ENCODE results near the gene LAMB1. TPM values are rescaled to one million over a fixed set of nuclear protein-coding genes. Genes with fewer than 3 reads are reported as not detected.
"Not testable (repeated sequence)": the region's sequence is repeated elsewhere in the genome, so short reads cannot be mapped to it uniquely, and the experiment has no call there.

The LAMB1 gene
- polyA plus RNA-seq, 4 donors: 588 to 715 (median 664) TPM

DNA sequence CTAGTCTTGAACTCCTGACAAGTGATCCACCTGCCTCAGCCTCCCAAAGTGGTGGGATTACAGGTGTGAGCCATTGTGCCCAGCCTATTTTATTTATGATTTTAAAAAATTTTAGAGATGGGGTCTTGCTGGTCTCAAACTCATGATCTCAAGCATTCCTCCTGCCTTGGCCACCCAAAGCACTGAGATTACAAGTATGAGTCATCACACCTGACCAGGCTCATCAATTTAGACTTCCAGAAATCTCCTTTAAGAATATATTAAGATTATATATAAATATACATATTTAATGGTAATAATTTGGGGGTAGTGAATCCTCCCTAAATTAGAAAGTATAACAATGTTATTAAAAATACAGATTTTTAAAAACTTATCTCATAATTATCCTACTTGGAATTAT, 29.1 kb downstream of the LAMB1 start:
- DNase-seq (ENCODE audit: low read depth in 4 of 4, low spot score in 3 of 4): no peak

- DNase-seq (ENCODE audit: low read depth in 4 of 4, low spot score in 3 of 4): no peak
These were observed 30.0 kb downstream of the LAMB1 start for GRCh38 chr7:107972941-107973376.

- DNase-seq (ENCODE audit: low read depth in 4 of 4, low spot score in 3 of 4): no peak
These were observed 30.9 kb downstream of the LAMB1 start for GRCh38 chr7:107972075-107972482.

DNA sequence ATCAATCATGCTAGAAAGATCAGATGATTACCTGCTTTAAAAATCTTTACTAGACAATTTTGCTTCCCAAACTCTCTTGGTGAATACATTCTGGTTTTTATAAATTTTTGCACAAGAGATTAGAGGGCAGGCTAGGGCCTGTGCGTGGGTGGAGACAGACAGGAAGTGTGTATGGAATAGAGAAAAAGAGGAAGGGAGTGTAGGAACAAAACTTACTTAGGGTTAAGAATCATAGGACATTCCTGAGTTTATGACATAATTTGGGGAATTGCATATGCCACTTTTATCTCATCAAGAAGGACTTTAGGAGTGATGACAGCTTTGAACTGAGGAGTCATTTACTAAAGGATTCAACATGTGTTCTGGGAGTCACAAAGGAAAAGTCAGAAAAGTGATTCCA, 31.3 kb downstream of the LAMB1 start:
- no peak for DNase-seq (ENCODE audit: low read depth in 4 of 4, low spot score in 3 of 4)

DNA sequence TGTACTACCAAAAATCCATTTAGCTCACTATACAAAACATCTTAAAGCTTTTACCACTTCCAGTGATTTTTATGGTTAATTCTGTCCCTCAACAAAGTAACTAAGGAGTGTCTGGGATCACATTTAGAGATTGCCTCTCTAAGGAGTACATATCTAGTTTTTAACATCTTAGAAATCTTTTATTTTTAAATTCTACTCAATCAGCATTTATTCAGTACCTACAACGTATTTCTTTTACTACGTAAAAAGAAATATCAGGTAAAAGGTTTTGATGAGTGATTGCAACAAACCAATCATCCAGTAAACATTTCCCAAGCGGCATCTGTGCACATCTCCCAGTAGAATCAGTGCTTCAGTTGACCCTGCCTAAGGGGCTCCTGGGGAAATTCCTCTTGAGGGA, 31.9 kb downstream of the LAMB1 start:
- no peak for DNase-seq (ENCODE audit: low read depth in 4 of 4, low spot score in 3 of 4)

DNA sequence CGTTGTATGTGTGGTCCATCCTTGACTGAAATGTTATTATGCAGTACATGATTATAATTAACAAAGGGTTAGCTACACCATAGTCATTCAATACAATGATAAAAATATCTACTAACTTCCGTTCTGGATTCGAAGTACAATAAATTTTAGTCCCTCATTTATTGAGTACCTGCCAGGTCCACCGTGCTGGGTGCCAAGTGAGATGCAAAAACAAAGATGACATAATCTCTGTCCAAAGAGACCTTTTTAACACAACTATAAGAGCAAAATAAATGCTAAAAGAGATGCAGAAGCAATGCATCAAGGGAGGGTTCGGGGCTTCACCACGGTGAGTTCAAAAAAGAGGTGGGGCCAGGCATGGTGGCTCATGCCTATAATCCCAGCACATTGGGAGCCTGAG, 33.1 kb downstream of the LAMB1 start:
- DNase-seq (ENCODE audit: low read depth in 4 of 4, low spot score in 3 of 4): no peak

GRCh38 chr7:107968449-107968848, 34.5 kb downstream of the LAMB1 start:
- DNase-seq (ENCODE audit: low read depth in 4 of 4, low spot score in 3 of 4): no peak

DNA sequence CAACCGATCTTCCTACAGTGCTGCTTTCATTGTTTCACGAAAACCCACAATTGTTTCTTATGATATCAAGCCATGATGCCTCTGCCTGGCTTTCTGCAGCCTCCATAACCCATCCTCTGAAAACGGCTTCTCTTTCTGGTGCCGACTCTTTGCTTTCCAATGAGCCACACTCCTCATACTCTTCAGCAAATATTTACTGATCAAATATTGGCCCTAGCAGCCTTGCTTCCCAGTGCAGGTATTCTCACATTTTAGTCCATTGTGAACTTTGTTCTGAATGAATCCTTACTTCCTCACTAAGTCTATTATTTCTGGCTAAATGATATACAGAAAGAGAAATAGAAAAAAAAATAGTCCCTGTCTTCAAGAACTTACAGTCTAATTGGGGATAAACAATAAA, 35.5 kb downstream of the LAMB1 start:
- DNase-seq (ENCODE audit: low read depth in 4 of 4, low spot score in 3 of 4): no peak

- DNase-seq (ENCODE audit: low read depth in 4 of 4, low spot score in 3 of 4): no peak
These were observed 36.2 kb downstream of the LAMB1 start for GRCh38 chr7:107966711-107967110.

DNA sequence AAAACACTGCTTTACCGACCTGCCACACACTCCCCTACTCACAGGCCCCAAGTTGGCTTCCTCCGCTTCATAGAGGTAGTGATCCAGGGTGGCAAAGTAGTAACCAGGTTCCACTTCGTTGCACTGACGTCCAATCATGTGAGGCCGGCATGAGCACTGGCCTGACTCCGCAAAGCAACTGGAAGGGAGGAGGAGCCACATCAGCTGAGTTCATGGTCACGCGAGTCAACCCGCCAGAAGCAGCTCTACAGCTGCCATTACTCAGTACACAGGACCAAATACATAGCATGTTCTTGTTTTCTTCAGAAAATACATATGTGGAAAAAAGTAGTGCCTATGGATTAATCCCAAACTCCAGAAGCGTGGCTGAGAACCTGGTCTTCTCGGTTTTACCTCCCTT, 38.5 kb downstream of the LAMB1 start:
- DNase-seq (ENCODE audit: low read depth in 4 of 4, low spot score in 3 of 4): no peak

- no peak for DNase-seq (ENCODE audit: low read depth in 4 of 4, low spot score in 3 of 4)
These were observed 40.1 kb downstream of the LAMB1 start for GRCh38 chr7:107962817-107963216.

DNA sequence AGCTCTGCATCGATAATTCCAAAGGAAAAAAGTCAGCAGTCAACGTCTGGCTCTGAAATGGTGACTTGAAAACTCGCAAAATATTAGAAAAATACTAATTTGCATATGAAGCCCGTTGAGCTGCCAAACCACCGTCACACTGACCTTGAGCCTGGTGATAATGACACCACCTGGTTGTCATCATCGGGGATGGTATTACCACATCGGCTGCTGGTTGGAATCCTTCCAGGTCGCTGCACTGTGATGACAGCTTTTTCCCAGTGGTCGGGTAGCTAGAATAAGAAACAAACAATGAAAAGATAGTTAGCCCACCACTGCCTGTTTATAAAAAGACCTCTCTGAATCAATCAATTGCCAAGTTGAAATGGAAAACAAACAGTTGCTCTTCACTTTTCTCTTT, 41.6 kb downstream of the LAMB1 start:
- DNase-seq (ENCODE audit: low read depth in 4 of 4, low spot score in 3 of 4): no peak

DNA sequence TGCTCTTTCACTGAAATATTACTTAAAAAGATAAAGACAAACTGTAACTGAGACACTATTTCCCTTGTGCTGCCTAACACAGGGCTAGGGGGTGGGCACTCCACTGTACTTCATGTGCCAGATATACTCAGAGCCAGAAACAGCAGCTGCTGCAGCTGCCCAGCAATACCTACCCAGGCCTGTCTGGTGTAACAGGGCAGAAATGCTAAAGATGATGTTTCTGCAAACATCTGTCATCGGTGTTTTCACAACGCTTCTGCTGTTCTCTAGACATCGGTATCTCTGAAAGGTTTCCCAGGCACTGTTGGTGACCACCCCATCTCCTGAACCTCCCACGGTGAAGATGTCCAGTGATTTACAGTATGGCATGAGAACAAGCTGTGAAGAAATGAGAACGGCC, 42.7 kb downstream of the LAMB1 start:
- no peak for DNase-seq (ENCODE audit: low read depth in 4 of 4, low spot score in 3 of 4)

- no peak for DNase-seq (ENCODE audit: low read depth in 4 of 4, low spot score in 3 of 4)
These were observed 43.4 kb downstream of the LAMB1 start for GRCh38 chr7:107959527-107959898.

DNA sequence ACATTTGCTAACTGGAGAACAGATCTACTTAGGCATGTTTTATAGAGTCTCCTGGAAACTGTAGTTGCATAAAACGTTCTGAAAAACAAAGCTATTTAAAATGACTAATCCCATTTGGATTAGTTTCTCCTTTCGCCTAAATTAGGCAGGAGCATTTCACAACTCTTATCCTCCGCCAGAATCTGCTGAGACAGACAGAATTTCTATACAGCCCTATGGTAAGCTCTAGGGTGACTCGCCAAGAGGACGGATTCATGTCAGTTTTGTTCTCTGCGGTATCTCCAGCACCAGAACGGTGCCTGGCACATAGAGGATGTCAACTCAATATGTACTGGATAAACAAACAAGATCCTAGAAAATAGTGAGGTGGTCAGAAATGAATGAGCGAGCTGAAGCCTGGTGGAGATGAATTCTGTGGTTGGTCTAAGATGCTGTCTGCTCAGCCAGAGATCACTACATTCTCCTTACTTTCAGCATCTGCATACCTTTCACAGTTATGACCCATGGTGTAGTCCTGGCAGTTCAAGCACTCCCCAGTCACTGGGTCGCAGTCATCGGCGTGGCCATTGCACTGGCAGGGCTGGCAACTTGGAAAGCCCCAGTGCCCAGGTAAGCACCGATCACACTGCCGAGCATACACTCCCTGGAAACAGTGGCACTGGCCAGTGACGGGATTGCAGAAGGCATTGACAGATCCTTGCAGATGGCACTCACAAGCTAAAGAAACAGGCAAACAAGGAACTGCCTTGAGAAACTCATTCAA, 44.0 kb downstream of the LAMB1 start:
- no peak for DNase-seq (ENCODE audit: low read depth in 4 of 4, low spot score in 3 of 4)

GRCh38 chr7:107957436-107957835, 45.5 kb downstream of the LAMB1 start:
- no peak for DNase-seq (ENCODE audit: low read depth in 4 of 4, low spot score in 3 of 4)

- not testable (repeated sequence) for DNase-seq (ENCODE audit: low read depth in 4 of 4, low spot score in 3 of 4)
These were observed 46.0 kb downstream of the LAMB1 start for GRCh38 chr7:107956950-107957349.

GRCh38 chr7:107955394-107955793, 47.6 kb downstream of the LAMB1 start:
- no peak for DNase-seq (ENCODE audit: low read depth in 4 of 4, low spot score in 3 of 4)

DNA sequence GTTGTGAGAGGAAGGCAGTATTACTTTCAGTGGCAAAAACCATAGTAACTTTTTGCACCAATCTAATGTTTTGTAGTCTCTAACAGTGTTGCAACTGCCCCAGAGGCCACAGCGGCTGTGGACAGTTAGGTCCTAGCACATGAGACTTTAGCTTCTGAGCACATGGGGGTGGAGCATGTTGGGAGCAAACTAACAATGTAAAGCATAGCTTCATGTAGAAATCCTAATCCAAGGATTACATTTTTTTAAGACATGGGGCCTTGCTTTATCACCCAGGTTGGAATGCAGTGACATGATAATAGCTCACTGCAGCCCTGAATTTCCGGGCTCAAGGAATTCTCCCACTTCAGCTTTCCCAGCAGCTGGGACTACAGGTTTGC, 49.0 kb downstream of the LAMB1 start:
- no peak for DNase-seq (ENCODE audit: low read depth in 4 of 4, low spot score in 3 of 4)

DNA sequence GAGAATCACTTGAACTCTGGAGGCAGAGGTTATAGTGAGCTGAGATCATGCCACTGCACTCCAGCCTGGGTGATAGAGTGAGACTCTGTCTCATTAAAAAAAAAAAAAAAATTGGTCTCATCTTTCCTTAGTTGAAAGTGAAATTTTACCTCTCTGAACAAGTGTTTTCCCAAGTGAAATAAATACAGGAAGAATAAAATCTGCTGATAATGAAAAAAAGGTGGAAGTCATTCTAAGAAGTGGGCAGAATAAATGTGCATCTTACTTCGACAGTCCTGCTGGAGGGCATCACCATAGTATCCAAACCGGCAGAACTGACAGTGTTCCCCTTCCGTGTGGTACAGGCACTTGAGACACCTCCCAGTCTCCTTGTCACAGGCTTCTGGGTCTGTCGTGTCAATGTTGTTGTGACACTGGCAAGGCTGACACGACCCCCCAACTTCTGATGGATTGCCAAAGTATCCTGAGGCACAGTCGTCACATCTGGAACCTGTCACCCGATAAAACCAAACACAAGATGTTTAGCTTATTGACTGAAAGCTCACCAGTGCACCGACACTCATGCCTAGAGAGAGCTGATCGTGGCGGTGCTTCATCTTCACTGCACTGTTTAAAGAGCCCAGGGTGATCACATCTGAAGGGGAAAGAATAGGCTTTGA, 49.6 kb downstream of the LAMB1 start:
- no peak for DNase-seq (ENCODE audit: low read depth in 4 of 4, low spot score in 3 of 4)

DNA sequence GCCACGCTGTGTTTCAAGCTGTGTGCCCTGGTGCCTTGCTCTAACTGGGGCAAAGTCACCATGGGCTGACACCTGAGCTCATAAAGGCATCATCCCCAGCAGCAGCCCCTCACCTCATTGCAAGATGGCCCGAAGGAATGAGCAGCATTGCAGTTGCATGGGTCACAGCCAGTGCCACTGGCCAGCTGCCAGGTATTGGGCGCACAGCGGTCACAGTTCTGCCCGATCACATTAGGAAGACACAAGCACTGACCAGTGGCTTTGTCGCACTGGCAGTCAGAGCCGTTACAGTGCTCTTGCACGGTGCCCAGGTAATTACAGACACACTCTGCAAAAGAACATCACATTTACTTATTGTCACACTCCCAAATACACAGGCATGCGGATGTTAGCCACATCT, 51.1 kb downstream of the LAMB1 start:
- DNase-seq (ENCODE audit: low read depth in 4 of 4, low spot score in 3 of 4): no peak

DNA sequence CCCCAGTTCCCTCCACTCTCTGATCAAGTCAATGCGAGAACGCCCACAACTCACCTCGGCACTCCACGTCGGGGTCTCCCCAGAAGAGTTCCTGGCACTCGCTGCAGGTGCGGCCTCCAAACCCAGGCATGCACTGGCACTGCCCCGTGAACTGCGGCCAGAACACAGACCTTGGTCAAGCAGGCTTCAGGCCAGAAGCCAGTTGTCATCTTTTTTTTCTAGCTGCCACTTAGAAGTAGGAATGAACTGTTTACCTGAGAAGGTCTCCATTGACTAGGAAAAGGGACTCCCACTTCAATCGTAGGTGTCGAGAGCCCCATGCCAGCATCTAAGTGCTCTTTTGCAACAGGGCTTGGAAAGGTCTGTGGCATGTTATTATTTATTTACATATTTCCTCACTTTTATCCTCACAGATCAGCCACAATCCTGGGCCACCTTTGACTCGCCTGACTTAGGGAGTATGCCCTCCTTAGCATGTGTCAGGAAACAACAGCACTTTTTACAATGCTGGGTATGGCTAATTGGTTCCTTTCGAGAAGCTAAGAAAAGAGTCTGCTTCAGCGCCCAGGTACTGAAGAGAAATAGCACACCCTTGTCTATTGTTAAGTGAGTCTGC, 51.7 kb downstream of the LAMB1 start:
- no peak for DNase-seq (ENCODE audit: low read depth in 4 of 4, low spot score in 3 of 4)
